SK-N-SH (cell line): ENCODE results near the gene DACH1. TPM values are rescaled to one million over a fixed set of nuclear protein-coding genes. Genes with fewer than 3 reads are reported as not detected.

ENCODE experiments used
- CTCF ChIA-PET: fragments of 300-600, 350-600 bp; formaldehyde crosslinking; extraction: SDS; loops from one replicate; lab custom pipeline; 2021; lab: Yijun Ruan, JAX
- POLR2A ChIA-PET: fragments of 350-600 bp; sonication (Branson Sonifier 250); formaldehyde crosslinking; extraction: SDS; loops from one replicate; lab custom pipeline; 2020; ENCODE audit warnings: antibody characterized with exemption, inconsistent platforms; lab: Yijun Ruan, JAX
- DNase-seq: peaks from one replicate; pipeline ENCODE4 v3.0.0; 2012
- H2AFZ ChIP-seq: fragments of 200-600 bp; sonication (generic); 2 replicates; pipeline ENCODE4 v1.8.1; 2016; ENCODE audit warnings: antibody characterized with exemption, mild to moderate bottlenecking, low read depth
- H3F3A ChIP-seq: fragments of 200-600 bp; sonication (generic); replicated peaks from 2 replicates; pipeline ENCODE3; 2016; ENCODE audit warnings: antibody characterized with exemption, mild to moderate bottlenecking; ENCODE audit not compliant: insufficient read depth
- H3K27ac ChIP-seq, 2 experiments: fragments of 200-500 bp in 1 of 2; fragments of 200-600 bp in 1 of 2; sonication (Bioruptor generic) in 1 of 2; sonication (generic), shearing (Covaris generic) in 1 of 2; 2 replicates each; pipeline versions ENCODE4 v1.5.1 to v1.6.1; 2014 to 2016; ENCODE audit warnings: low read depth in 2 of 2, inconsistent platforms in 1 of 2, low read length in 1 of 2, mild to moderate bottlenecking in 1 of 2, mixed read lengths in 1 of 2
- H3K27me3 ChIP-seq: fragments of 200-600 bp; sonication (generic), shearing (Covaris generic); 2 replicates; pipeline ENCODE4 v1.6.1; 2016; ENCODE audit warnings: mixed run types; ENCODE audit not compliant: insufficient read depth
- H3K36me3 ChIP-seq, 2 experiments: fragments of 200-500 bp in 1 of 2; fragments of 200-600 bp in 1 of 2; sonication (Bioruptor generic) in 1 of 2; sonication (generic) in 1 of 2; replicated peaks in 1 of 2; 2 replicates each; pipeline versions ENCODE3 to v1.5.1; 2014 to 2016; ENCODE audit warnings: low read length in 1 of 2, mild to moderate bottlenecking in 1 of 2; ENCODE audit not compliant: insufficient read depth in 2 of 2, control insufficient read depth in 1 of 2
- H3K4me1 ChIP-seq, 2 experiments: fragments of 200-500 bp in 1 of 2; fragments of 200-600 bp in 1 of 2; sonication (Bioruptor generic) in 1 of 2; sonication (generic), shearing (Covaris generic) in 1 of 2; 2 replicates each; pipeline versions ENCODE4 v1.5.1 to v1.6.1; 2014 to 2016; ENCODE audit warnings: low read depth in 1 of 2, low read length in 1 of 2, mixed run types in 1 of 2; ENCODE audit not compliant: insufficient read depth in 2 of 2, control insufficient read depth in 1 of 2
- H3K4me2 ChIP-seq: fragments of 200-600 bp; sonication (generic), shearing (Covaris generic); 2 replicates; pipeline ENCODE4 v1.6.1; 2017; ENCODE audit warnings: mixed run types
- H3K4me3 ChIP-seq, 2 experiments: fragments of 200-500 bp in 1 of 2; fragments of 200-600 bp in 1 of 2; sonication (Bioruptor generic) in 1 of 2; sonication (generic), shearing (Covaris generic) in 1 of 2; 2 replicates each; pipeline versions ENCODE4 v1.5.1 to v1.8.1; 2014 to 2016; ENCODE audit warnings: low read depth in 2 of 2, inconsistent platforms in 1 of 2, low read length in 1 of 2, mild to moderate bottlenecking in 1 of 2, mixed read lengths in 1 of 2, moderate library complexity in 1 of 2
- H3K79me2 ChIP-seq: fragments of 200-600 bp; sonication (generic); 2 replicates; pipeline ENCODE4 v1.8.1; 2017; ENCODE audit warnings: mild to moderate bottlenecking; ENCODE audit not compliant: insufficient read depth
- H3K9ac ChIP-seq: fragments of 200-600 bp; sonication (generic); 2 replicates; pipeline ENCODE4 v1.6.1; 2017; ENCODE audit warnings: mixed run types
- H3K9me2 ChIP-seq: fragments of 200-600 bp; sonication (generic); 2 replicates; pipeline ENCODE4 v1.6.1; 2017; ENCODE audit warnings: mixed run types
- H3K9me3 ChIP-seq: fragments of 200-600 bp; sonication (generic); 2 replicates; pipeline ENCODE4 v1.6.1; 2017; ENCODE audit warnings: mixed run types, mild to moderate bottlenecking, moderate library complexity
- H4K20me1 ChIP-seq: fragments of 200-600 bp; sonication (generic); 2 replicates; pipeline ENCODE4 v1.6.1; 2017; ENCODE audit warnings: mild to moderate bottlenecking, mixed run types; ENCODE audit not compliant: insufficient read depth
- EZH2phosphoT487 ChIP-seq: fragments of 200-600 bp; sonication (generic); IDR thresholded peaks from 2 replicates; pipeline ENCODE4 v1.6.1; 2017; ENCODE audit warnings: low read depth, mixed run types, mild to moderate bottlenecking, antibody characterized with exemption, moderate library complexity, borderline replicate concordance
- FOSL2 ChIP-seq: IDR thresholded peaks from 2 replicates; pipeline ENCODE4 v1.4.0; 2012; ENCODE audit warnings: low read depth, mild to moderate bottlenecking, moderate library complexity, borderline replicate concordance
- FOXJ3 ChIP-seq: sonication (generic); formaldehyde crosslinking; IDR thresholded peaks from 2 replicates; pipeline ENCODE4 v1.5.1; 2020; ENCODE audit warnings: mild to moderate bottlenecking, missing genetic modification reagents
- FOXM1 ChIP-seq: IDR thresholded peaks from 2 replicates; pipeline ENCODE4 v1.4.0; 2012; ENCODE audit warnings: low read depth, mild to moderate bottlenecking
- JUND ChIP-seq: IDR thresholded peaks from 2 replicates; pipeline ENCODE4 v1.4.0; 2012
- MXI1 ChIP-seq: IDR thresholded peaks from 2 replicates; pipeline ENCODE4 v1.6.1; 2012; ENCODE audit warnings: mild to moderate bottlenecking, low read depth, low read length, improper control_type of control experiment
- NRF1 ChIP-seq: IDR thresholded peaks from 2 replicates; pipeline ENCODE4 v1.6.1; 2012; ENCODE audit warnings: low read depth, mild to moderate bottlenecking, low read length
- RAD21 ChIP-seq: IDR thresholded peaks from 2 replicates; pipeline ENCODE4 v1.6.1; 2012; ENCODE audit warnings: mild to moderate bottlenecking, low read length
- RCOR1 ChIP-seq: fragments of 150-350 bp; IDR thresholded peaks from 2 replicates; pipeline ENCODE4 v1.6.1; 2017; ENCODE audit warnings: antibody characterized with exemption, low read length
- RXRA ChIP-seq: IDR thresholded peaks from 2 replicates; pipeline ENCODE4 v1.4.0; 2012; ENCODE audit warnings: low read depth, mild to moderate bottlenecking, borderline replicate concordance
- SIN3A ChIP-seq: IDR thresholded peaks from 2 replicates; pipeline ENCODE4 v1.6.1; 2012; ENCODE audit warnings: low read depth, mild to moderate bottlenecking, low read length, moderate library complexity, borderline replicate concordance
- SMC3 ChIP-seq: IDR thresholded peaks from 2 replicates; pipeline ENCODE4 v1.6.1; 2012; ENCODE audit warnings: low read depth, low read length, improper control_type of control experiment
- TAF1 ChIP-seq: IDR thresholded peaks from 2 replicates; pipeline ENCODE4 v1.6.1; 2012; ENCODE audit warnings: low read depth, mild to moderate bottlenecking, low read length, moderate library complexity, borderline replicate concordance
- TCF12 ChIP-seq: IDR thresholded peaks from 2 replicates; pipeline ENCODE4 v1.4.0; 2012
- polyA plus RNA-seq, 3 experiments: library from polyadenylated mRNA; depleted of rRNA; stranded (reverse); fragments of >200 nt; gene quantifications; 2 replicates each; pipeline ENCODE4 v1.2.3, GENCODE V29; 2012
- TF ChIP-seq, protein P1 (sequence below): fragments of 150-350 bp; IDR thresholded peaks from 2 replicates; pipeline ENCODE4 v1.6.1; 2017; ENCODE audit warnings: antibody characterized with exemption, low read length, low read depth, borderline replicate concordance
- TF ChIP-seq, protein P2 (sequence below): IDR thresholded peaks from 2 replicates; pipeline ENCODE4 v1.4.0; 2012; ENCODE audit warnings: low read depth, borderline replicate concordance
- TF ChIP-seq, protein P3 (sequence below): IDR thresholded peaks from 2 replicates; pipeline ENCODE4; 2012
- TF ChIP-seq, protein P4 (sequence below): fragments of 150-350 bp; IDR thresholded peaks from 2 replicates; pipeline ENCODE4 v1.6.1; 2016; ENCODE audit warnings: mild to moderate bottlenecking, low read depth, low read length
- TF ChIP-seq, protein P5 (sequence below): IDR thresholded peaks from 2 replicates; pipeline ENCODE4 v1.6.1; 2012; ENCODE audit warnings: mild to moderate bottlenecking, low read depth, low read length, moderate library complexity

DACH1 gene
- polyA plus RNA-seq, 1 of the 3 experiments (the other 2 are of a cell fraction), result 0.21 TPM

DNA sequence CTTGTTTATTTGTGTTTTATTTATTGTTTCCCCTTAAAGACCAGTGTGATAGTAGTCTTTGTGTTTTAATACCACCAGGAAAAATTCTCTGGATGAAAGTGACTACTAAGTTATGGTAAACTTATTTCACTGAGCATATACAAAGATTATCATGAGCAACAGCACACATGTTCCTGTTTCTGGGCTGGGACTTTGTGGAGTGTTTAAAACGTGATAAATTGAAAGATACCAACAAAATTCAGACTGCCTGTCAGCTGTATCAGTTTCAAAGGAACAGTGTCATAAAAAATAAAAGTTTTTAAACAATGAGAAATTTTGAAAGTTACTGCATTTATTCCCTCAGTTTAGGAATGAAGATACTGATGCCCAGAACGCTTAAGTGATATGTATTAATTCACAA is 259.4 kb downstream of the DACH1 start (continued):
- TF ChIP-seq MXI1 (peak; percentile 54; the same call in 1 of the 2 replicates), FOXM1 (no peak), TCF12 (no peak), FOXJ3 (no peak), SIN3A (no peak), NRF1 (no peak)
- TF ChIP-seq, protein P1, sequence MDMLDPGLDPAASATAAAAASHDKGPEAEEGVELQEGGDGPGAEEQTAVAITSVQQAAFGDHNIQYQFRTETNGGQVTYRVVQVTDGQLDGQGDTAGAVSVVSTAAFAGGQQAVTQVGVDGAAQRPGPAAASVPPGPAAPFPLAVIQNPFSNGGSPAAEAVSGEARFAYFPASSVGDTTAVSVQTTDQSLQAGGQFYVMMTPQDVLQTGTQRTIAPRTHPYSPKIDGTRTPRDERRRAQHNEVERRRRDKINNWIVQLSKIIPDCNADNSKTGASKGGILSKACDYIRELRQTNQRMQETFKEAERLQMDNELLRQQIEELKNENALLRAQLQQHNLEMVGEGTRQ, result no peak
- TF ChIP-seq, protein P2, sequence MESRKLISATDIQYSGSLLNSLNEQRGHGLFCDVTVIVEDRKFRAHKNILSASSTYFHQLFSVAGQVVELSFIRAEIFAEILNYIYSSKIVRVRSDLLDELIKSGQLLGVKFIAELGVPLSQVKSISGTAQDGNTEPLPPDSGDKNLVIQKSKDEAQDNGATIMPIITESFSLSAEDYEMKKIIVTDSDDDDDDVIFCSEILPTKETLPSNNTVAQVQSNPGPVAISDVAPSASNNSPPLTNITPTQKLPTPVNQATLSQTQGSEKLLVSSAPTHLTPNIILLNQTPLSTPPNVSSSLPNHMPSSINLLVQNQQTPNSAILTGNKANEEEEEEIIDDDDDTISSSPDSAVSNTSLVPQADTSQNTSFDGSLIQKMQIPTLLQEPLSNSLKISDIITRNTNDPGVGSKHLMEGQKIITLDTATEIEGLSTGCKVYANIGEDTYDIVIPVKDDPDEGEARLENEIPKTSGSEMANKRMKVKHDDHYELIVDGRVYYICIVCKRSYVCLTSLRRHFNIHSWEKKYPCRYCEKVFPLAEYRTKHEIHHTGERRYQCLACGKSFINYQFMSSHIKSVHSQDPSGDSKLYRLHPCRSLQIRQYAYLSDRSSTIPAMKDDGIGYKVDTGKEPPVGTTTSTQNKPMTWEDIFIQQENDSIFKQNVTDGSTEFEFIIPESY, result no peak
- TF ChIP-seq, protein P3, sequence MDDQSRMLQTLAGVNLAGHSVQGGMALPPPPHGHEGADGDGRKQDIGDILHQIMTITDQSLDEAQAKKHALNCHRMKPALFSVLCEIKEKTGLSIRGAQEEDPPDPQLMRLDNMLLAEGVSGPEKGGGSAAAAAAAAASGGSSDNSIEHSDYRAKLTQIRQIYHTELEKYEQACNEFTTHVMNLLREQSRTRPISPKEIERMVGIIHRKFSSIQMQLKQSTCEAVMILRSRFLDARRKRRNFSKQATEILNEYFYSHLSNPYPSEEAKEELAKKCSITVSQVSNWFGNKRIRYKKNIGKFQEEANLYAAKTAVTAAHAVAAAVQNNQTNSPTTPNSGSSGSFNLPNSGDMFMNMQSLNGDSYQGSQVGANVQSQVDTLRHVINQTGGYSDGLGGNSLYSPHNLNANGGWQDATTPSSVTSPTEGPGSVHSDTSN, result no peak
- TF ChIP-seq, protein P4, sequence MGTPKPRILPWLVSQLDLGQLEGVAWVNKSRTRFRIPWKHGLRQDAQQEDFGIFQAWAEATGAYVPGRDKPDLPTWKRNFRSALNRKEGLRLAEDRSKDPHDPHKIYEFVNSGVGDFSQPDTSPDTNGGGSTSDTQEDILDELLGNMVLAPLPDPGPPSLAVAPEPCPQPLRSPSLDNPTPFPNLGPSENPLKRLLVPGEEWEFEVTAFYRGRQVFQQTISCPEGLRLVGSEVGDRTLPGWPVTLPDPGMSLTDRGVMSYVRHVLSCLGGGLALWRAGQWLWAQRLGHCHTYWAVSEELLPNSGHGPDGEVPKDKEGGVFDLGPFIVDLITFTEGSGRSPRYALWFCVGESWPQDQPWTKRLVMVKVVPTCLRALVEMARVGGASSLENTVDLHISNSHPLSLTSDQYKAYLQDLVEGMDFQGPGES, result no peak

DNA sequence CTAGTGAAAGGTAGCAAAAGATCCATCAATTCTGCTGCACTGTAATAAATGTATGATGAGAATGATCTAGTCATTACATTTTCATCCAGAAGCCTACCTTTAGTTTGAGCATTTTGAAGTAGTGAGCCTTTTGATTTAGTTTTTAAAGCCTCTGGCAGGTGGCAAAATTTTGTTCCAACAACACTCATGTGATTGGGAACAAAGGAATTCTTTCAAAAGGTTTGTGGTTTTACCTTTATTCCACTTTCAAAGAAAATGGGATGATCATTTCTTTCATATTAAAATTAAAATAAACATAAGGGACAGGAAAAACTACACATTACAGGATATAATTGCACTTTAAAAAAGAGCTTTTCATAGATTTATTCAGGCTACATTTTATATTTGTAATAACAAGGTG is 260.2 kb downstream of the DACH1 start:
- Histone ChIP-seq H3K4me3 (no peak overlapping the region), H3K27ac (no peak overlapping the region), H3K4me2 (no peak overlapping the region), H3F3A (no peaks in the 10 kb centered on the region), H3K27me3 (no peaks in the 10 kb centered on the region), H3K4me1 (peaks cover 0 to 7% of the 10 kb centered on the region in 2 experiments; a peak in 1 of 4 replicates), H3K36me3 (no peaks in the 10 kb centered on the region), H2AFZ (no peak overlapping the region), H3K9me3 (no peaks in the 10 kb centered on the region), H4K20me1 (no peaks in the 10 kb centered on the region), H3K9ac (no peak overlapping the region), H3K9me2 (no peaks in the 10 kb centered on the region), H3K79me2 (no peaks in the 10 kb centered on the region)
- POLR2A ChIA-PET, result no interaction called here
- CTCF ChIA-PET, result interaction anchor here (1.4 kb wide), 1 partner anchor 9 kb away, joined by 3 read pairs; no protein-coding TSS in a partner anchor
- DNase-seq, result no peak
- TF ChIP-seq NRF1 (no peak), SMC3 (no peak), EZH2phosphoT487 (no peak), TAF1 (no peak), RCOR1 (no peak), FOSL2 (no peak), RXRA (no peak), MXI1 (no peak), RAD21 (no peak), JUND (no peak)
- TF ChIP-seq, protein P5, sequence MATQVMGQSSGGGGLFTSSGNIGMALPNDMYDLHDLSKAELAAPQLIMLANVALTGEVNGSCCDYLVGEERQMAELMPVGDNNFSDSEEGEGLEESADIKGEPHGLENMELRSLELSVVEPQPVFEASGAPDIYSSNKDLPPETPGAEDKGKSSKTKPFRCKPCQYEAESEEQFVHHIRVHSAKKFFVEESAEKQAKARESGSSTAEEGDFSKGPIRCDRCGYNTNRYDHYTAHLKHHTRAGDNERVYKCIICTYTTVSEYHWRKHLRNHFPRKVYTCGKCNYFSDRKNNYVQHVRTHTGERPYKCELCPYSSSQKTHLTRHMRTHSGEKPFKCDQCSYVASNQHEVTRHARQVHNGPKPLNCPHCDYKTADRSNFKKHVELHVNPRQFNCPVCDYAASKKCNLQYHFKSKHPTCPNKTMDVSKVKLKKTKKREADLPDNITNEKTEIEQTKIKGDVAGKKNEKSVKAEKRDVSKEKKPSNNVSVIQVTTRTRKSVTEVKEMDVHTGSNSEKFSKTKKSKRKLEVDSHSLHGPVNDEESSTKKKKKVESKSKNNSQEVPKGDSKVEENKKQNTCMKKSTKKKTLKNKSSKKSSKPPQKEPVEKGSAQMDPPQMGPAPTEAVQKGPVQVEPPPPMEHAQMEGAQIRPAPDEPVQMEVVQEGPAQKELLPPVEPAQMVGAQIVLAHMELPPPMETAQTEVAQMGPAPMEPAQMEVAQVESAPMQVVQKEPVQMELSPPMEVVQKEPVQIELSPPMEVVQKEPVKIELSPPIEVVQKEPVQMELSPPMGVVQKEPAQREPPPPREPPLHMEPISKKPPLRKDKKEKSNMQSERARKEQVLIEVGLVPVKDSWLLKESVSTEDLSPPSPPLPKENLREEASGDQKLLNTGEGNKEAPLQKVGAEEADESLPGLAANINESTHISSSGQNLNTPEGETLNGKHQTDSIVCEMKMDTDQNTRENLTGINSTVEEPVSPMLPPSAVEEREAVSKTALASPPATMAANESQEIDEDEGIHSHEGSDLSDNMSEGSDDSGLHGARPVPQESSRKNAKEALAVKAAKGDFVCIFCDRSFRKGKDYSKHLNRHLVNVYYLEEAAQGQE, result no peak
- TF ChIP-seq, protein P2, result no peak
- TF ChIP-seq, protein P3, result no peak
